PC-3 (cell line): ENCODE results near the gene C4orf17. TPM values are rescaled to one million over a fixed set of nuclear protein-coding genes. Genes with fewer than 3 reads are reported as not detected.

Experiments used
- ATAC-seq: fragments of 200-7000 bp; cut with Tn5 transposase; 2 replicates; pipeline ENCODE4 v1.9.1; 2020; ENCODE audit warnings: mild to moderate bottlenecking, moderate library complexity
- BruUV-seq: library from RNA; stranded (reverse); fragments of 400-500 nt; replicated peaks from 2 replicates; lab custom pipeline; 2021; lab: Mats Ljungman, UMichigan
- CTCF ChIA-PET: fragments of 300-600 bp; sonication (Branson Sonifier 250); formaldehyde crosslinking; loops from one replicate; lab custom pipeline; 2022; ENCODE audit warnings: antibody characterized with exemption; lab: Charles Lee
- POLR2A ChIA-PET: fragments of 300-600 bp; sonication (Branson Sonifier 250); formaldehyde crosslinking; loops from one replicate; lab custom pipeline; 2022; ENCODE audit warnings: antibody characterized with exemption; ENCODE audit not compliant: unreplicated experiment; lab: Charles Lee
- DNase-seq: peaks from one replicate; pipeline ENCODE4 v3.0.0-alpha.2; 2015
- H2AFZ ChIP-seq: fragments of 300-600 bp; sonication (generic); 2 replicates; pipeline ENCODE4 v1.6.0; 2016; ENCODE audit warnings: antibody characterized with exemption, low read length
- H3F3A ChIP-seq: fragments of 300-600 bp; sonication (generic); one replicate; pipeline ENCODE4 v1.6.0; 2017; ENCODE audit warnings: antibody characterized with exemption, low read length, control low read depth, mild to moderate bottlenecking; ENCODE audit not compliant: unreplicated experiment
- H3K27ac ChIP-seq: fragments of 300-600 bp; sonication (generic); 2 replicates; pipeline ENCODE4 v1.5.1; 2016; ENCODE audit warnings: mild to moderate bottlenecking, low read length
- H3K27me3 ChIP-seq: fragments of 300-600 bp; sonication (generic); 2 replicates; pipeline ENCODE4 v1.6.1; 2016; ENCODE audit warnings: low read length, mixed read lengths
- H3K36me3 ChIP-seq: fragments of 300-600 bp; sonication (generic); 2 replicates; pipeline ENCODE4 v1.6.1; 2016; ENCODE audit warnings: low read depth, mixed run types, low read length, mixed read lengths
- H3K4me1 ChIP-seq: fragments of 300-600 bp; sonication (generic); 2 replicates; pipeline ENCODE4 v1.5.1; 2016; ENCODE audit warnings: low read length; ENCODE audit not compliant: insufficient read depth
- H3K4me2 ChIP-seq: fragments of 300-600 bp; sonication (generic); 2 replicates; pipeline ENCODE4 v1.6.0; 2016; ENCODE audit warnings: low read length
- H3K4me3 ChIP-seq: fragments of 300-600 bp; sonication (generic); 2 replicates; pipeline ENCODE4 v1.5.1; 2016; ENCODE audit warnings: mild to moderate bottlenecking, low read length, mixed read lengths
- H3K79me2 ChIP-seq: fragments of 300-600 bp; sonication (generic); 2 replicates; pipeline ENCODE4 v1.6.1; 2017; ENCODE audit warnings: low read length, mixed read lengths
- H3K9ac ChIP-seq: fragments of 300-600 bp; sonication (generic); 2 replicates; pipeline ENCODE4 v1.6.0; 2016; ENCODE audit warnings: mild to moderate bottlenecking, low read length
- H3K9me2 ChIP-seq: fragments of 300-600 bp; sonication (generic); replicated peaks from 2 replicates; pipeline ENCODE4 v1.6.1; 2016; ENCODE audit warnings: mixed run types, low read length, mixed read lengths
- H3K9me3 ChIP-seq: fragments of 300-600 bp; sonication (generic); 2 replicates; pipeline ENCODE4 v1.6.1; 2016; ENCODE audit warnings: low read length, mixed read lengths
- H4K20me1 ChIP-seq: fragments of 300-600 bp; sonication (generic); 2 replicates; pipeline ENCODE4 v1.6.1; 2016; ENCODE audit warnings: low read length, mixed read lengths
- CTCF ChIP-seq: fragments of 300-600 bp; sonication (generic); conservative IDR thresholded peaks from 2 replicates; pipeline ENCODE4 v1.5.1; 2017; ENCODE audit warnings: antibody characterized with exemption, low read depth, mild to moderate bottlenecking, low read length
- EZH2 ChIP-seq: fragments of 300-600 bp; sonication (generic); IDR thresholded peaks from one replicate; pipeline ENCODE4 v1.6.1; 2017; ENCODE audit warnings: antibody characterized with exemption, mild to moderate bottlenecking, low read length; ENCODE audit not compliant: unreplicated experiment
- EZH2phosphoT487 ChIP-seq: fragments of 300-600 bp; sonication (generic); IDR thresholded peaks from 2 replicates; pipeline ENCODE4 v1.6.1; 2018; ENCODE audit warnings: mild to moderate bottlenecking, antibody characterized with exemption, low read length, borderline replicate concordance
- intact Hi-C: fragments of 100-400 bp; cut with micrococcal nuclease; formaldehyde crosslinking; loops from 2 replicates; pipeline ENCODE4 v1.9.0; 2023
- total RNA-seq: library from RNA; depleted of rRNA; stranded (reverse); fragments of >200 nt; gene quantifications from 2 replicates; pipeline ENCODE4 v1.2.3, GENCODE V29; 2014

Gene C4orf17
- total RNA-seq, 1 experiment from 2014 or later: not detected

GRCh38 chr4:99507349-99507748 lies 3.5 kb upstream of the C4orf17 start:
- Histone ChIP-seq H3K36me3 (no peaks in the 10 kb centered on the region), H3K9me3 (no peaks in the 10 kb centered on the region), H4K20me1 (no peaks in the 10 kb centered on the region), H3F3A (no peaks in the 10 kb centered on the region), H3K27me3 (no peaks in the 10 kb centered on the region; the same call in 1 of the 2 replicates), H3K4me3 (no peak overlapping the region), H3K4me2 (no peak overlapping the region), H3K9me2 (no peaks in the 10 kb centered on the region), H2AFZ (no peak overlapping the region), H3K79me2 (no peaks in the 10 kb centered on the region), H3K27ac (no peak overlapping the region), H3K4me1 (no peaks in the 10 kb centered on the region), H3K9ac (no peak overlapping the region)
- TF ChIP-seq EZH2 (no peak), CTCF (no peak), EZH2phosphoT487 (no peak)
- DNase-seq (no peak), ATAC-seq (no peak)
- ChIA-PET CTCF (no interaction called here), POLR2A (no interaction called here)
- intact Hi-C loops: no loop called here
- no TSS peak for BruUV-seq

DNA sequence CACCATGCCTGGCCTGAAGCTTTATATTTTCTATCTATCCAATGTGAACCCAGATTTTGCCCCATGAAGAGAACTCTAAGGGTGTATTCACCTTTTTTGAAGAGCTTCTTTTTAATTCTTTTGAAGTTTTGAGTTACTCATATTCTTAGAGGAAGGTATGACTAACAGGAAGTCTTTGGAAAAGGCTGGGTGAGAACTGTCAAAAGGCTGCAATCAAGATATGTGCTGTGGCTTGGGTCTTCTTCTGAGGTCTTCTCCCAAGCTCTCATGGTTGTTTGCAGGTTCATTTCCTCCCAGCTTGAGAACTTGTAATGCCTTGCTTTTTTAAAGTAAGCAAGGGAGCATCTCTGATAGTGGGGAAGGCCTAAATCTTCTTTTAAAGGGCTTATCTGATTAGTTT lies 3.1 kb upstream of the C4orf17 start:
- DNase-seq (peak; percentile 17), ATAC-seq (no peak)
- CTCF ChIA-PET: no interaction called here
- Histone ChIP-seq H3K27me3 (peaks cover under 1% of the 10 kb centered on the region; the same call in 1 of the 2 replicates), H3K36me3 (no peaks in the 10 kb centered on the region), H3K4me2 (no peak overlapping the region), H3K27ac (no peak overlapping the region), H2AFZ (no peak overlapping the region), H3K4me1 (no peaks in the 10 kb centered on the region), H3F3A (no peaks in the 10 kb centered on the region), H3K9me3 (no peaks in the 10 kb centered on the region), H3K9me2 (no peaks in the 10 kb centered on the region), H3K9ac (no peak overlapping the region), H3K4me3 (no peak overlapping the region), H4K20me1 (no peaks in the 10 kb centered on the region), H3K79me2 (no peaks in the 10 kb centered on the region)
- intact Hi-C loops: no loop called here
- BruUV-seq: no TSS peak
- POLR2A ChIA-PET: interaction anchor here (0.6 kb wide), 1 partner anchor 56 kb away, joined by 4 read pairs; no protein-coding TSS in a partner anchor
- TF ChIP-seq EZH2: no peak
- TF ChIP-seq CTCF: no peak
- no peak for TF ChIP-seq EZH2phosphoT487

DNA sequence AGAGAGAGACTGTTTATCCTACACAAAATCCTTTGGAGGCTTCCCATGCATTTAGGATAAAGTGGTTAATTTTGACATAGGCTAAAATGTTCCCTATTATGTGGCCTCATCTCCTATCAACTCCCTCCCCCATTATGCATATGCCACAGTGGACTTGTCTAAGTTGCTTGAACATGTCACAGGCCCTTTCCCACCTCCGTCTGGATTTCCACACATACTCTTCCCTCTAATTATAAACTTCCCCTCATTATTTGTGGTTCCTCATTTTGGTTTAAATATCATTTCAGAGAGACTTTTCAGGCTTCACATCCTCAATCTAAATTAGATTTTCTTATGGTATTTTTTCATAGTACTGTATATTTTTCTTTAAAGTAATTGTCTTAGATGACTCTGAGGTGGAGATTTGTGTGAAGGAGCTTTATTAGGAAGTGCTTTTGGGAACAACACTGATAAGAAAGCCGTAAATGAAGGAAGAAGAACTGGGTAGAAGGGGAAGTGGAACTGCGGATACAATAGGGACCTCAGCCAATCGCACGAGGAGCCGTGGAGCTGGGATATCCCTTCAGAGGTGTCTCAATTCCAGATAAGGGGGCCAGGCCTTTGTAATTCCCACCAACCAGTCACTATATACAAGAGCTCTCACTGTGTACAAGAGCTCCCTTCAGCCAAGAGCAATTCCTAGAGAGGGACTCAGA lies 7.9 kb downstream of the C4orf17 start:
- ChIA-PET POLR2A (no interaction called here), CTCF (no interaction called here)
- H3F3A ChIP-seq: no peaks in the 10 kb centered on the region
- H2AFZ ChIP-seq: no peak overlapping the region
- DNase-seq: no peak
- no peaks in the 10 kb centered on the region for H3K36me3 ChIP-seq
- no peak overlapping the region for H3K4me3 ChIP-seq
- no peak overlapping the region for H3K4me2 ChIP-seq
- BruUV-seq: no TSS peak
- no peak overlapping the region for H3K9ac ChIP-seq
- H3K4me1 ChIP-seq: no peaks in the 10 kb centered on the region
- intact Hi-C loops: no loop called here
- H3K27ac ChIP-seq: no peak overlapping the region
- peaks cover 19% of the 10 kb centered on the region; the same call in 1 of the 2 replicates for H3K27me3 ChIP-seq
- H3K79me2 ChIP-seq: no peaks in the 10 kb centered on the region
- no peaks in the 10 kb centered on the region for H3K9me3 ChIP-seq
- no peaks in the 10 kb centered on the region for H3K9me2 ChIP-seq
- no peak for TF ChIP-seq EZH2
- no peak for TF ChIP-seq CTCF
- no peak for TF ChIP-seq EZH2phosphoT487
- ATAC-seq: no peak
- no peaks in the 10 kb centered on the region for H4K20me1 ChIP-seq
